Panc1 (cell line): ENCODE measurements around the gene HMHB1. TPM values are rescaled to one million over a fixed set of nuclear protein-coding genes. Genes with fewer than 3 reads are reported as not detected.

Experiments used
- ATAC-seq: fragments of 200-7000 bp; cut with Tn5 transposase; 2 replicates; pipeline ENCODE4 v1.9.1; 2020; ENCODE audit warnings: mild to moderate bottlenecking, moderate library complexity
- BruUV-seq: library from RNA; stranded (reverse); fragments of 400-500 nt; replicated peaks from 2 replicates; lab custom pipeline; 2021; lab: Mats Ljungman, UMichigan
- CTCF ChIA-PET: fragments of 300-600 bp; sonication (Branson Sonifier 250); formaldehyde crosslinking; loops from one replicate; lab custom pipeline; 2022; ENCODE audit warnings: antibody characterized with exemption; lab: Charles Lee
- POLR2A ChIA-PET: fragments of 300-600 bp; sonication (Branson Sonifier 250); formaldehyde crosslinking; loops from one replicate; lab custom pipeline; 2022; ENCODE audit warnings: antibody characterized with exemption; lab: Charles Lee
- DNase-seq: peaks from one replicate; pipeline ENCODE4 v3.0.0-alpha.2; 2010; ENCODE audit warnings: low read depth, low spot score
- H3K27ac ChIP-seq: 2 replicates; pipeline ENCODE4 v1.5.1; 2011; ENCODE audit warnings: mild to moderate bottlenecking, low read length, inconsistent platforms
- H3K27me3 ChIP-seq: fragments of 200-500 bp; sonication (Bioruptor generic); 2 replicates; pipeline ENCODE4 v1.6.0; 2014; ENCODE audit warnings: low read length, inconsistent platforms; ENCODE audit not compliant: control insufficient read depth, insufficient read depth
- H3K36me3 ChIP-seq: fragments of 200-500 bp; sonication (Bioruptor generic); 2 replicates; pipeline ENCODE4 v1.5.1; 2014; ENCODE audit warnings: inconsistent platforms, mild to moderate bottlenecking, low read length, moderate library complexity; ENCODE audit not compliant: control insufficient read depth, insufficient read depth
- H3K4me1 ChIP-seq: 2 replicates; pipeline ENCODE4 v1.5.1; 2011; ENCODE audit warnings: inconsistent platforms, mild to moderate bottlenecking, low read length, moderate library complexity; ENCODE audit not compliant: control insufficient read depth, insufficient read depth
- H3K4me3 ChIP-seq, 2 experiments: 2 replicates each; pipeline ENCODE4 v1.5.1; 2011 to 2012; ENCODE audit warnings: low read depth in 2 of 2, low read length in 2 of 2, mild to moderate bottlenecking in 2 of 2, inconsistent platforms in 1 of 2, moderate library complexity in 1 of 2
- H3K9me3 ChIP-seq: fragments of 200-500 bp; sonication (Bioruptor generic); 2 replicates; pipeline ENCODE4 v1.5.1; 2014; ENCODE audit warnings: low read depth, mild to moderate bottlenecking, inconsistent platforms, low read length, moderate library complexity; ENCODE audit not compliant: control insufficient read depth, insufficient read depth
- CTCF ChIP-seq: fragments of 450-650 bp; IDR thresholded peaks from 2 replicates; pipeline ENCODE4 v1.5.1; 2017; ENCODE audit warnings: mild to moderate bottlenecking
- POLR2AphosphoS5 ChIP-seq: IDR thresholded peaks from 2 replicates; pipeline ENCODE4 v1.6.1; 2012; ENCODE audit warnings: mild to moderate bottlenecking, low read depth, low read length, moderate library complexity
- REST ChIP-seq, 2 experiments: IDR thresholded peaks; 2 replicates each; pipeline ENCODE4 v1.6.1; 2011 to 2012; ENCODE audit warnings: low read depth in 2 of 2, control low read depth in 1 of 2, low read length in 1 of 2, mild to moderate bottlenecking in 1 of 2, moderate library complexity in 1 of 2; ENCODE audit not compliant: insufficient read depth in 1 of 2
- SIN3A ChIP-seq: IDR thresholded peaks from 2 replicates; pipeline ENCODE4 v1.6.1; 2012; ENCODE audit warnings: low read depth, mild to moderate bottlenecking, low read length, moderate library complexity, borderline replicate concordance; ENCODE audit not compliant: insufficient read depth
- TCF7L2 ChIP-seq: IDR thresholded peaks from 2 replicates; pipeline ENCODE4 v1.6.1; 2011; ENCODE audit warnings: mild to moderate bottlenecking, low read depth, low read length, inconsistent platforms
- in situ Hi-C: cut with HindIII; loops from 2 replicates; pipeline ENCODE4 v1.10.0; 2016; ENCODE audit warnings: low sequenced_read_pairs, low pct_unique_long_range_greater_than_20kb
- intact Hi-C: fragments of 100-400 bp; cut with micrococcal nuclease; formaldehyde crosslinking; loops from one replicate; pipeline ENCODE4 v1.10.0; 2022; ENCODE audit not compliant: unreplicated experiment
- total RNA-seq: library from RNA; stranded (reverse); gene quantifications from one replicate; pipeline ENCODE4 v1.2.1, GENCODE V29; 2021; ENCODE audit not compliant: unreplicated experiment

Gene HMHB1
- total RNA-seq, 1 experiment from 2014 or later: not detected

- no peaks in the 10 kb centered on the region for H3K36me3 ChIP-seq
- POLR2A ChIA-PET: no interaction called here
- no peaks in the 10 kb centered on the region for H3K27me3 ChIP-seq
- BruUV-seq: no TSS peak
- intact Hi-C loops (no loop called here), in situ Hi-C loops (no loop called here)
- TF ChIP-seq CTCF (no peak), REST (IDR thresholded peaks at IDR 0.05; ENCODE audit: insufficient read depth in 1 of 2, low read depth in 2 of 2, low read length in 1 of 2) (no peak), TCF7L2 (no peak), POLR2AphosphoS5 (no peak), SIN3A (no peak)
- no peak for DNase-seq
- CTCF ChIA-PET: no interaction called here
- H3K27ac ChIP-seq: no peak overlapping the region
- no peaks in the 10 kb centered on the region for H3K4me1 ChIP-seq
- no peak for ATAC-seq
- no peak overlapping the region for H3K4me3 ChIP-seq
- no peaks in the 10 kb centered on the region for H3K9me3 ChIP-seq
Measured at GRCh38 chr5:143796125-143796524, 15.8 kb upstream of the HMHB1 start.

- POLR2A ChIA-PET: no interaction called here
- no TSS peak for BruUV-seq
- intact Hi-C loops: no loop called here
- Histone ChIP-seq H3K4me1 (no peaks in the 10 kb centered on the region), H3K36me3 (no peaks in the 10 kb centered on the region), H3K9me3 (no peaks in the 10 kb centered on the region), H3K4me3 (no peak overlapping the region), H3K27me3 (no peaks in the 10 kb centered on the region), H3K27ac (no peak overlapping the region)
- no peak for DNase-seq
- ATAC-seq: no peak
- TF ChIP-seq REST (IDR thresholded peaks at IDR 0.05; ENCODE audit: insufficient read depth in 1 of 2, low read depth in 2 of 2, low read length in 1 of 2) (no peak), POLR2AphosphoS5 (no peak), SIN3A (no peak), TCF7L2 (no peak), CTCF (no peak)
- CTCF ChIA-PET: no interaction called here
- in situ Hi-C loops: no loop called here
Measured at GRCh38 chr5:143796753-143797152, 15.2 kb upstream of the HMHB1 start.
